DLD1 (cell line): ENCODE measurements around the gene STPG4.

Source experiments
- in situ Hi-C: cut with HindIII; loops from 2 replicates; pipeline ENCODE4 v1.10.0; 2017; ENCODE audit warnings: low sequenced_read_pairs

Gene STPG4

DNA sequence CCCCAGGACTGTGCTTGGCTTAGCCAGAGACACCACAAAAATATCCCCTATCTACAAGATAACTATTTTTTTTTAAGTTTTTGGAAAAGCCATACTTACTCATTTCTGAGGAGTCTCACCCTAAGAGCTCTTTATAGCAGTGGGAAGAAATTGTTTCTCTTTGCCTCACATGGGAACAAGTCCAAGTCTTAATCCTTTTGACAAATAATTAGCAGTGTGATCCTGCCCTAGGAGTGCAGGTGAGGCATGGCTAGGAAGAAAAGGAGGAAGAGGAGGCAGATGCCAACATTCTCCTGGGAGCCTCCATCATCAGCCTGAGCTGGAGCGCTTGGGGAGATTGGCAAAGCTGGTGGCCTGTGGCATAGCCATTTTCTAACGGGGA lies 115.6 kb downstream of the STPG4 start:
- in situ Hi-C loops = no loop called here

DNA sequence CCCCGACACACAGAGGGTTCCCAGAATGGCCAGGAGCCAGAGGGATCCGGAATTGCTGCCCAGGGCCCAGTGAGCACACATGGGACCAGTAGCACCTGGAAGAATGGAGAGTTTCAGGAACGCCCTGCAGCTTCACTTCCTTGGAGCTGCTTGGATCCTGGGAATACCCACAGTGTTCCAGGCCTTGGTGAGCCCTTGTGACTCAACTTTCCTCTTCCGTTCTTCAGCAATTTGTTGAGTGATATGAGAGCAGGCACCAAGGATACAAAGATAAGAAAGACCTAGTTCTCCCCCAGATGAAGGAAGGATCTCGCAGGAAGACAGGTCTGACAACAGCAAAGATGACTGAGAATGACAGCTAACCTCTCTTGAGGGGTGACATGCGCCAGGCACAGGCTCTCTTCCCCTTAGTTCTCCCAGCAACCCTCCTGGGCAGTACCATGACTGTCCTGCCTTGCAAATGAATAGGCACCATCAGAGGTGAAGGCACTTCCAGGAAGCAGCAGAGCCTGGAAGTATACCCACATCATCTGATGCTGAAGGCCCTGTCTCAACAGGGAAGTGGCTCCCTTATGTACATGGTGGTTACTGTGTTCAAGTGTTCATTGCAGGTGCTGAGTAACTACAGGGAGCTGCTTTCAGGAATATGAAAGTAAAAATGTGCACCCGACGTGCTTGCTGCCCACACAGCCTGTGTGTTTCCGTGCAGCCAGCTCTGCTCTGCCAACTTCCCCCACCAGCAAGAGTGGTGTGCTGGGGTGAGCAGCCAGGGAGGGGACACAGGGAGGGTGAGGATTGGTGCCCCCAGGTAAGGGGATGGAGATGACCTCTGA lies 116.2 kb downstream of the STPG4 start:
- in situ Hi-C loops = no loop called here

- in situ Hi-C loops = no loop called here
These were observed 117.4 kb downstream of the STPG4 start for GRCh38 chr2:47037678-47038077.
